Measurements from ENCODE around the gene SLCO2B1.

Gene SLCO2B1

DNA sequence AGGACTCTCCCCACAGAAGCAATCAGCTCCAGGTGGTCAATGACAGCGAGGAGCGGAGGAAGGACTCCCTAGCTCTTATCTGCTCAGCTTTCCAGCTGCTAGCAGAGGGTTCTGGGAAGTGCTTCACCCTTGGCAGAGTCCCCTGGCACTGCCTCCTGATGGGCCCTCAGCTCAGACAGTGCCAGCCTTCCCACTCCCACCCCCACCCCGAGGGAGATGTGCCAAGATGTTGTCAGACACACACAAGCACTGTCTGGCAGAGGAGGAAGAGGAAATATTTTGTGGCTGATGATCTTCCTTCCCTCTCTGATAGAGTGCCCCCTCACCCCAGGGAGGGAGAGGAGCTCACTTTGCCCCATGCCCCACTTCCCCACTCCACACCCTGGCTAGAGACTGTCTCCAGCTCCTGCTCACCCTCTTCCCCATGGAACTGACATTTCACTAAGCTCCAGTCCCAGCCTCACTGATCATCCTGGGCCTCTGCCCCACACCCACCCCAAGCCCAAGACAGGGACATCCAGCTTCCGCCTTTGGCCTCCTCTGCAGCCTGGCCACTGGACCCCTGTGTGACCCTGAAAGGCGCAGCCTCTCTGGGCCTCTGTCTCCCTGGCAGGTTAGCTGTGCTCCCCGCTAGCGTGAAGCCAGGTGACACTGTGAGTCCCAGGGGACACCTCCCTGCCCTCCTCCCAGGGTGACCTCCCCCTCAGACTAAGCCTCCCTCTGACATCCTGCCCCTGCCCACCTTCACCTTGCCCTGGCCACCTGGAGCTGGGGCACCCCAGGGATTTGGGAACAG is 44.5 kb downstream of the SLCO2B1 start:
- Histone ChIP-seq H3K27me3 (ENCODE audit: insufficient read depth, low read length, poor library complexity) (no peaks in the 10 kb centered on the region), H3K4me2 (ENCODE audit: insufficient read depth, low read length) (no peak overlapping the region), H3K4me1 (ENCODE audit: insufficient read depth, low read length) (no peaks in the 10 kb centered on the region), H3K36me3 (ENCODE audit: insufficient read depth, low read length) (no peaks in the 10 kb centered on the region), H4K20me1 (ENCODE audit: insufficient read depth, low read length) (peaks cover 11% of the 10 kb centered on the region; the same call in 1 of the 2 replicates), H3K9me3 (ENCODE audit: insufficient read depth, low read length, severe bottlenecking) (no peaks in the 10 kb centered on the region), H2AFZ (ENCODE audit: low read depth, low read length) (no peak overlapping the region), H3K79me2 (ENCODE audit: insufficient read depth, low read length) (no peaks in the 10 kb centered on the region), H3K4me3 (ENCODE audit: low read depth in 1 of 2, low read length in 2 of 2) (no peak overlapping the region), H3K27ac (ENCODE audit: low read length) (no peak overlapping the region), H3K9ac (ENCODE audit: low read depth, low read length) (no peak overlapping the region)
- TF ChIP-seq, protein P1, sequence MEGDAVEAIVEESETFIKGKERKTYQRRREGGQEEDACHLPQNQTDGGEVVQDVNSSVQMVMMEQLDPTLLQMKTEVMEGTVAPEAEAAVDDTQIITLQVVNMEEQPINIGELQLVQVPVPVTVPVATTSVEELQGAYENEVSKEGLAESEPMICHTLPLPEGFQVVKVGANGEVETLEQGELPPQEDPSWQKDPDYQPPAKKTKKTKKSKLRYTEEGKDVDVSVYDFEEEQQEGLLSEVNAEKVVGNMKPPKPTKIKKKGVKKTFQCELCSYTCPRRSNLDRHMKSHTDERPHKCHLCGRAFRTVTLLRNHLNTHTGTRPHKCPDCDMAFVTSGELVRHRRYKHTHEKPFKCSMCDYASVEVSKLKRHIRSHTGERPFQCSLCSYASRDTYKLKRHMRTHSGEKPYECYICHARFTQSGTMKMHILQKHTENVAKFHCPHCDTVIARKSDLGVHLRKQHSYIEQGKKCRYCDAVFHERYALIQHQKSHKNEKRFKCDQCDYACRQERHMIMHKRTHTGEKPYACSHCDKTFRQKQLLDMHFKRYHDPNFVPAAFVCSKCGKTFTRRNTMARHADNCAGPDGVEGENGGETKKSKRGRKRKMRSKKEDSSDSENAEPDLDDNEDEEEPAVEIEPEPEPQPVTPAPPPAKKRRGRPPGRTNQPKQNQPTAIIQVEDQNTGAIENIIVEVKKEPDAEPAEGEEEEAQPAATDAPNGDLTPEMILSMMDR (IDR thresholded peaks at IDR 0.05; ENCODE audit: borderline replicate concordance, extremely low read depth, low read length, poor library complexity, severe bottlenecking): no peak
- TF ChIP-seq EZH2 (IDR thresholded peaks at IDR 0.05; ENCODE audit: borderline replicate concordance, low read depth, low read length, severe bottlenecking): no peak
- DNase-seq (no peak), ATAC-seq (ENCODE audit: insufficient read depth, low read depth) (no peak)

DNA sequence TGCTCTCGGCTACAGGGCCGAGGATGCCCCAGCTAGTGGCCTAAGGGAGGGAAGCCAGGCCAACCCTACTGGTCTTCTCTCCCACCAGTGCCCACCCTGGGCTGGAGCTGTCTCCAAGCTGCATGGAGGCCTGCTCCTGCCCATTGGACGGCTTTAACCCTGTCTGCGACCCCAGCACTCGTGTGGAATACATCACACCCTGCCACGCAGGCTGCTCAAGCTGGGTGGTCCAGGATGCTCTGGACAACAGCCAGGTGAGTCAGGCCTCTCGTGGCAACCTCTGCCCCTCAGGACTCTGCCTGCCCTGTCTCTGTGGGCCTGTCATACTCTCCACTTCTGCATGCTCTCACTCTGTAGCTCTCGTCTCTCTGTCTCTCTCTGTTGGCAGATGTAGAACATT is 45.5 kb downstream of the SLCO2B1 start:
- peaks cover 11% of the 10 kb centered on the region; the same call in 1 of the 2 replicates for H4K20me1 ChIP-seq (ENCODE audit: insufficient read depth, low read length)
- no peak overlapping the region for H3K9ac ChIP-seq (ENCODE audit: low read depth, low read length)
- no peak overlapping the region for H3K27ac ChIP-seq (ENCODE audit: low read length)
- no peaks in the 10 kb centered on the region for H3K27me3 ChIP-seq (ENCODE audit: insufficient read depth, low read length, poor library complexity)
- H3K36me3 ChIP-seq (ENCODE audit: insufficient read depth, low read length): no peaks in the 10 kb centered on the region
- H2AFZ ChIP-seq (ENCODE audit: low read depth, low read length): no peak overlapping the region
- ATAC-seq (ENCODE audit: insufficient read depth, low read depth) (no peak), DNase-seq (no peak)
- no peaks in the 10 kb centered on the region for H3K9me3 ChIP-seq (ENCODE audit: insufficient read depth, low read length, severe bottlenecking)
- no peak overlapping the region for H3K4me2 ChIP-seq (ENCODE audit: insufficient read depth, low read length)
- H3K79me2 ChIP-seq (ENCODE audit: insufficient read depth, low read length): no peaks in the 10 kb centered on the region
- TF ChIP-seq EZH2 (IDR thresholded peaks at IDR 0.05; ENCODE audit: borderline replicate concordance, low read depth, low read length, severe bottlenecking): no peak
- TF ChIP-seq, protein P1 (IDR thresholded peaks at IDR 0.05; ENCODE audit: borderline replicate concordance, extremely low read depth, low read length, poor library complexity, severe bottlenecking): no peak
- no peaks in the 10 kb centered on the region for H3K4me1 ChIP-seq (ENCODE audit: insufficient read depth, low read length)
- no peak overlapping the region for H3K4me3 ChIP-seq (ENCODE audit: low read depth in 1 of 2, low read length in 2 of 2)

DNA sequence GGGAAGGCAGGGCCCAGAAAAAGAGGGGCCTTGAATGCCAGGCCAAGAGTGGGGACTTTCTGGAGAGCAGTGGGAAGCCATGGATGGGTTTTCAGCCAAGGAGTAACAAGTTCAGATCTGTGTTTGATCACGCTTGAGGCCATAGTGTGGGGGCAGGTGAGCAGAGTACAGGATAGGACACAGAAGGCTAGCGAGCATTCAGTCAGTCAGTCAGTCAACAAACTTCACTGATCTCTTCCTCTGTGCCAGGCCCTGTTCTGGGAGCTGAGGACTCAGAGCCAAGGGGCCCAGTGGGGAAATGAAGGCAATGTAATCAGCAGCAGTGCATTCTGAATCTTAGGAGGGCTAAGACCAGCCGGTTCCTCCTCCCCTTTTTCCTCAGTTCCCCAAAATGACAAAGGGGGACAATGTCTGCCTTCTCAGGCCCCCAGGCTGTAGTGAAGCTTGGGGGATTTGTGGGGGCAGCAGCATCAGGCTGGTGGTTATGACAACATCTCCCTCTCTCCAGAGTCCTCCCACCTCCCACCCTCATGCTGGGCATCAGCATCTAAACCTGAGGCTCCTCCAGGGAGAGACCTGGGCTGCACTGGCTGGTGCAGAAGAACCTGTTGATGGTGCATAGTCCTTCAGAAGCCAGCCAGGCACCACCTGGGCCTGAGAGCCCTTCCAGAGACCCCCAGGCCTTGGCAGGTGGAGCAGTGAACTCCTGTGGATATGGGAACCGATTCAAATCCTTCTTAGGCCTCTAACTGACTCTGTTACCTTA is 46.8 kb downstream of the SLCO2B1 start:
- peaks cover 11% of the 10 kb centered on the region; the same call in 1 of the 2 replicates for H4K20me1 ChIP-seq (ENCODE audit: insufficient read depth, low read length)
- H3K27ac ChIP-seq (ENCODE audit: low read length): no peak overlapping the region
- DNase-seq (no peak), ATAC-seq (ENCODE audit: insufficient read depth, low read depth) (no peak)
- TF ChIP-seq, protein P1 (IDR thresholded peaks at IDR 0.05; ENCODE audit: borderline replicate concordance, extremely low read depth, low read length, poor library complexity, severe bottlenecking): no peak
- no peak for TF ChIP-seq EZH2 (IDR thresholded peaks at IDR 0.05; ENCODE audit: borderline replicate concordance, low read depth, low read length, severe bottlenecking)
- no peak overlapping the region for H3K9ac ChIP-seq (ENCODE audit: low read depth, low read length)
- H3K36me3 ChIP-seq (ENCODE audit: insufficient read depth, low read length): no peaks in the 10 kb centered on the region
- no peaks in the 10 kb centered on the region for H3K9me3 ChIP-seq (ENCODE audit: insufficient read depth, low read length, severe bottlenecking)
- no peak overlapping the region for H3K4me2 ChIP-seq (ENCODE audit: insufficient read depth, low read length)
- no peaks in the 10 kb centered on the region for H3K4me1 ChIP-seq (ENCODE audit: insufficient read depth, low read length)
- no peak overlapping the region for H2AFZ ChIP-seq (ENCODE audit: low read depth, low read length)
- H3K4me3 ChIP-seq (ENCODE audit: low read depth in 1 of 2, low read length in 2 of 2): no peak overlapping the region
- H3K27me3 ChIP-seq (ENCODE audit: insufficient read depth, low read length, poor library complexity): no peaks in the 10 kb centered on the region
- no peaks in the 10 kb centered on the region for H3K79me2 ChIP-seq (ENCODE audit: insufficient read depth, low read length)
